NCI-H187 (cell line): ENCODE data around the gene THYN1.
A peak's percentile ranks its signal among the peaks of the same experiment; 100 is the strongest.
"Not testable (repeated sequence)": the region's sequence is repeated elsewhere in the genome, so short reads cannot be mapped to it uniquely, and the experiment has no call there.

Experiments used
- DNase-seq, 2 experiments: peaks; one replicate each; lab custom pipeline; 2025; lab: John Stamatoyannopoulos, UW

Gene THYN1

GRCh38 chr11:134275188-134275533, 22.0 kb upstream of the THYN1 start:
- DNase-seq = no peak

- no peak for DNase-seq
Measured at GRCh38 chr11:134273317-134273712, 20.2 kb upstream of the THYN1 start.

- peak; percentile 61 to 68 for DNase-seq
Measured at GRCh38 chr11:134272381-134273316, 19.5 kb upstream of the THYN1 start.

- no peak for DNase-seq
Measured at GRCh38 chr11:134271978-134272377, 18.8 kb upstream of the THYN1 start.

GRCh38 chr11:134270250-134270714, 17.1 kb upstream of the THYN1 start:
- peak in 1 of 2 experiments; percentile 21 for DNase-seq

DNA sequence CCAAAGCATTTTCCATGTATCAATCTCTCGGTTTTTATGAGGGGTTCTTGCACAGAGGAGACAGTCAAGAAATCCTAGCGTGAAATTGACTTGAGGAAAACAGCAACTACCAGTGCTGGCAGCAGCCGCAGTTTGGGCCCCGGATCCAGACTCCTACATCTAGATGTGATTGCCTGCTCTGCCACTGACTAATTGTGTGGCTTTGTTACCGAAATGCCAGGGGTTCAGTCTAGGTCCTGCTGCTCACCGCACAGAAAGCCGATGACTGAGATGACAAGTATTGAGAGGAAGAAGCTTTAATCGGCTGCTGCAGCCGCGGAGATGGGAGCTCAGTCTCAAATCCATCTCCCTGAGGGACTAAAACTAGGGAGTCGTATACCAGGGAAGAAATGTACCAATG, 14.8 kb upstream of the THYN1 start:
- no peak for DNase-seq

DNA sequence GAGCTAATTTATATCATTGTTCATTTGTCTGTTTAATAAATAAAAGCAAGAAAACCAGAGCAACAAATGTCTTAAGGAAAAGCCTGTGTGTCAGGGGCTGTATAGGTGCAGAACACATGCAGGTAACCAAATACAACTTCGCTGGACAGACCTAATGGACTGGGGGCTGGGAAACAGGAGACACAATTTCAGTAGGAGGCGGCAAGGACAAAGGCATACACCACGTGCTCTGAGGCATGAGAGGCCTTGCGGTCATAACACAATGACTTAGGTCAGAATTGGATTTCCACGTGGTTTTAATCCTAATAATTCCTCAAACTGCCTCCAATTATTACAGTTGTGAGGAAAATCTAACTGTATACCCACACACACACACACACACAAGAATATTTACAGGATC, 14.3 kb upstream of the THYN1 start:
- no peak for DNase-seq

GRCh38 chr11:134266841-134267251, 13.7 kb upstream of the THYN1 start:
- no peak for DNase-seq

GRCh38 chr11:134266440-134266839, 13.3 kb upstream of the THYN1 start:
- DNase-seq = no peak

DNA sequence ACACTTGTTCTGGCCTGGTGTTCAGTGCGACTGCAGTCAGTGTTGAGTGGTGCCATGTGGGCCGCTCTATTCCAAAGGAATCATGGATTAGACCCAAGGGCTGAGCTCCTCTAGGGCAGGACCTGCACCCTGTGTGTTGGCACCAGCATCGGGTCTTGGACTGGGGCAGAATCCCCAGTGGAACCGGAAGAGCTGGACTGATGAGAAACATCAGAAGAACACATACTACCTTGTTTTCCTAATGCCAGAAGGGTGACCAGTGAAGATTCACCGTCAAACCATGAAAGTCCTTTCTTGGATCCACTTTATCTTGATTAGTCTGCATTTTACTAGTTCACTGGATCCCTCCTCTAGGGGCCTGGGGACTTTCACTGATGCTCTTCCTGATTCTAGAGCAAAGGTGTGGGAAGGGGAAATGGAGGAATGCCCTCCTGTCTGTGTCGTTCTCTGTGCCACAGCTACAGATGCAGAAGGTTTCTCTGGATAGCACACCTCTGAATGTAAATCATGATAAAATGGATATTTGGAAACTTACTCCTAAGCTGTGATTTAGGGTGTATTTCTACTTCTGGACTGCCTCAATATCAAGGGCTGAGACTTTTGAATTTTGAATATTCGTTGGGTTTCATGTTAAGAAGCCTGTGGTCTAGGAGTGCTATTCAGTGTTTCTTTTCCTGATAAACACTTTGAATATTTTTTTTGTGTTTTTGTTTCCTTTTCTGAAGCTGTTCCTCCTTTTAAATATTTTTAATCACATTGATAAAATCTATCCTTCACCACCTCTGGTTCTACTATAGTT, 12.0 kb upstream of the THYN1 start:
- no peak for DNase-seq

DNA sequence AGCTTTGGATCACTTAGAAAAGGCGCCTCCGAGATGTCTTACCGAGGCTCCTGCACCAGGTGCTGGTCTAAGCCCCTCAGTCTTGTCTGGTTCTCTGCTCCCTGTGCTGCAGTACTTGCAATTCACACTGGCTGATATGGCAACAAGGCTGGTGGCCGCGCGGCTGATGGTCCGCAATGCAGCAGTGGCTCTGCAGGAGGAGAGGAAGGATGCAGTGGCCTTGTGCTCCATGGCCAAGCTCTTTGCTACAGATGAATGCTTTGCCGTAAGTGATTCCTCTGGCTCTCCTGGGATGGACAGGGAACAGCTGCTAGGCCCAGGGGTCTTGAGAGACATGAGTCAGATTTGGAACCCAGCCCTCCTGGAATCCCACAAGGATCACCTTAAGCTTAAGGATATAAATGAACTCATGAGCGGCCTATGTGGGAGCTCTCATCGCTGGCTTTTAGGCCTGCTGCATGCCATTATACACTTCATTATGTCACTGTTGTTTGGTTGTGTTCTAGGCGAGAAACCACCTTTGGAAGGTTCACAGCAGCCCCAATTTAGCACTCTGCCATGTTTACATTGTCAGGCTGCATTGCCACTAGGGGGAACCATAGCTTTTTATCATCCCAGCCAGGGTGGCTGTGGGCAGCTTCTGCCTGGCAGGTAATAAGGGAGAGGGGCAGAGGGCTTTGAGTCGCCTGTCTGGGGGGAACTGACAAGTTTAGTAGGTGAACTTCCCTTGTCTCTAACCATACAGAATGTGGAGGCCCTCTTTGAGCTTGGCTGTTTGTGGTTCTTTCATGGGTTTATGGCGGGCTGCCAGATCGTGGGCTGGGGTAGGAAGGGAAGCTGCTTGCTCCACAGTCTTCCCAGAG, 8.7 kb upstream of the THYN1 start:
- DNase-seq = no peak

GRCh38 chr11:134260983-134261382, 7.8 kb upstream of the THYN1 start:
- DNase-seq = no peak

GRCh38 chr11:134260503-134260902, 7.4 kb upstream of the THYN1 start:
- DNase-seq = no peak

DNA sequence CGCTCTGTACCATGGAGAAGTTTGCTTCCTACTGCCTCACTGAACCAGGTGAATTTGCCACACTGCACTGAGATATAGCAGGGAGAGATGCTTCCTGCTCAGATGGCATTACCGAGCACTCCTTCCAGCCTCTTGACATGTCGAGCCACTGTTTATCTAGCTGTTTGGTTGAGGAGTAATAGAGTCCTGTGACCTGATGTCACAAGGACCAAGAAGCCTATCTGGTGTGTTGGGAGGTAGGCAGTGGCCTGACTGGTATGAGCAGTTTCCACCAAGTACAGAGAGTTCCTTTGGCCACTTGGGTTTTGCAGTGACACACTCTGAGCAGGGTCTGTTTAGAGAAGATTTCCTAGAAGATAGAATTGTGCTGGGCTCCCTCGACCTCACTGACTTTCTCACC, 5.4 kb upstream of the THYN1 start:
- no peak for DNase-seq

DNA sequence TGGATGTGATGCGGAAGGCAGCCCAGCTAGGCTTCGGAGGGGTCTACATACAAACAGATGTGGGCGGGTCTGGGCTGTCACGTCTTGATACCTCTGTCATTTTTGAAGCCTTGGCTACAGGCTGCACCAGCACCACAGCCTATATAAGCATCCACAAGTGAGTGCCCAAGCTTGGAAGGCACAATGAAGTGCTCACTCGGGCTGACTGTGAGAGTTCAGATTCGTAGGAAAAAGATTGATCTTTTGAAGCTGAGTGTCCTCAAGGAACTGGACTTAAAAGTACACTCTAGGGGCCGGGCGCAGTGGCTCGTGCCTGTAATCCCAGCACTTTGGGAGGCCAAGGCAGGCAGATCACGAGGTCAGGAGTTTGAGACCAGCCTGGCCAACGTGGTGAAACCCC, 3.9 kb upstream of the THYN1 start:
- DNase-seq = no peak

GRCh38 chr11:134255184-134255561, 2.0 kb upstream of the THYN1 start:
- not testable (repeated sequence) for DNase-seq

DNA sequence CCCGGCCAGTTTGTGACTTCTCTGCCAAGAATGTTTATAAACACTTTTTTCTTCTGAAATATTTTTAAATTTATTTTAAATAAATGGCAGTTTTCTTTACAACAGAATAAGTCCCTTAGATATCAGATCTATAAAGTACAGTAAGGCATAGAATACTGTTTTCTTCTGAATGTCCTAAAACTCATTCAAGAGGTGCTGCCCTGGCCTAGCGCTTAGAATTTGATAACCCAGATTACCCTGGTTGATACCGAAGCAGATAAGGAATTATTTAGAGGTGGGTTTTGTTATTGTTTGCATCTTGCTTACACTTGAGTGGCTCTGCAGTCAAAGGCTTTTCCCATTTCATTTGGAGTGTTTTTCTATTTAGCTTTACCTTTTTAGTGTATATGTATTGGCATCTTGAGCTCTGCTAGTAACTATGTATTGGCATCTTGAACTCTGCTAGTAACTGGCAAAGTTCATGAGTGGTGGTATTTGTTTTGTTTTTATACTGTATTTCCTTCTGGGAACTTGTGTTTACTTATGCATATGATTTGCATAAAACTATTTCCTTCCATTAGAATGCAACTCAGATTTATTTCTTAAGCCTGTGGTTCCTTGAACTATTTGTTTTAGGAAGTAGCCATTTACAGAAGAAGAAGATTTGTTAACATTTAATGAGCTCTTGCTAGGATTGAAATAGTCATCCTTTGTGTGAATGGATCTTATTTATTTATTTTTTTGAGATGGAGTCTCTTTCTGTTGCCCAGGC, 1.5 kb upstream of the THYN1 start:
- DNase-seq = no peak

- DNase-seq = no peak
Measured at GRCh38 chr11:134252346-134253187, 585 bp downstream of the THYN1 start.

- no peak for DNase-seq
Measured at GRCh38 chr11:134250675-134251074, 2.5 kb downstream of the THYN1 start.

DNA sequence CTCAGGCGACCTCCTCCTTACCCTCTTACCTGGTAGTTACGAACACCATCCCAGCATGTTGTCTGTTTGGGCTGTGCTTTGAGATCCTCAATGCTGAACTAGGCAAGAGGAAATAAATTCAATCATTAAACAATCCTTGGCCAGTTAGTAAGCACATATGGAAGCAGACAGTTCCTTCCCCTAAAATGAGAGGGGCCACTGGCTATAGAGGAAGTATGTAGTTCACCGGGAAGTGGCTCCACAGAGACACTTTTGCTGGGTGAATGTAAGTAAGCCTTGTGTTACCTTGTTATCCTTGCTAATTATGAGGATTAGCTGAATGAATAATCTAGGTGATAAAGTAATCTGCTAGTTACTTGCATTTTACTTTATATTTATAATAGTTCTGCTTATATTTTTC, 2.9 kb downstream of the THYN1 start:
- DNase-seq = no peak
